ENCODE measurements around the gene DDOST.
"Not testable (repeated sequence)": the region's sequence is repeated elsewhere in the genome, so short reads cannot be mapped to it uniquely, and the experiment has no call there.

DDOST gene

DNA sequence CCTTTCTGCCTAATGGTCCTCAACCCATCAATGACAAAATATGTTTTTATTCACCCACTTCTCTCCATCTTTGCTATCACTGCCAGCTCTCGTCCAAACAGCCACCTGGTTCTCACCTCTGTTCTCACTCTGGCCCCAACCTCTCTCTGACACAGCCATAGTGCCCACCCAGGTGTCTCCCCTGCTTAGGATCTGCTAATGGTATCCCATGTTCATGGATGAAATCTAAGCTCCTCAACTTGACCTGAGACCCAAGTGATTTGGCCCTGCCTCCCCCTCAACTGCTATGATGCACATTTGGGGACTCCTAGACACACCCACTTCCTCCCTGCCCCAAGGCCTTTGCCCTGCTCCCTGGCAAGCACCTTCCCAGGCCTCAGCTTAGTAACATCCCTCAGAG lies 30.7 kb upstream of the DDOST start:
- DNase-seq (ENCODE audit: low read depth in 2 of 2) = no peak

DNA sequence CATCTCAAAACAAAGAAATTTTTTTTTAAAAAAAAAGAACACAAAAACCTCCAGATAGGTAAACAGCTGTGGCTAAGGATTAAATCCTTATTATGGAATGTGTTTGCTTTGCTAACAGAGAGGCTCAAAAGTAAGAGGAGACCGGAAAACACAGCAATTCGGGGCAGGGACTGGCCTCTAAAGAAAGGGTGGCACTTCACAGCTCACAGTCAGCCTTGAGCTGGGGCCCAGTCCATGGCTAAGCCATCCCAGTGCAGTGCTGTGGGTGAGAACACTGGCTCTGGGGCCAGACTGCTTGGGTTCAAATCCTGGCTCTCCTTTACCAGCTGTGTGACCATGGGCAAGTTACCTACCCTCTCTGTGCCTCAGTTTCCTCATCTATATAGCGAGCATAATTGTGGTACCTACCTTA lies 28.5 kb upstream of the DDOST start:
- DNase-seq (ENCODE audit: low read depth in 2 of 2) = no peak

DNA sequence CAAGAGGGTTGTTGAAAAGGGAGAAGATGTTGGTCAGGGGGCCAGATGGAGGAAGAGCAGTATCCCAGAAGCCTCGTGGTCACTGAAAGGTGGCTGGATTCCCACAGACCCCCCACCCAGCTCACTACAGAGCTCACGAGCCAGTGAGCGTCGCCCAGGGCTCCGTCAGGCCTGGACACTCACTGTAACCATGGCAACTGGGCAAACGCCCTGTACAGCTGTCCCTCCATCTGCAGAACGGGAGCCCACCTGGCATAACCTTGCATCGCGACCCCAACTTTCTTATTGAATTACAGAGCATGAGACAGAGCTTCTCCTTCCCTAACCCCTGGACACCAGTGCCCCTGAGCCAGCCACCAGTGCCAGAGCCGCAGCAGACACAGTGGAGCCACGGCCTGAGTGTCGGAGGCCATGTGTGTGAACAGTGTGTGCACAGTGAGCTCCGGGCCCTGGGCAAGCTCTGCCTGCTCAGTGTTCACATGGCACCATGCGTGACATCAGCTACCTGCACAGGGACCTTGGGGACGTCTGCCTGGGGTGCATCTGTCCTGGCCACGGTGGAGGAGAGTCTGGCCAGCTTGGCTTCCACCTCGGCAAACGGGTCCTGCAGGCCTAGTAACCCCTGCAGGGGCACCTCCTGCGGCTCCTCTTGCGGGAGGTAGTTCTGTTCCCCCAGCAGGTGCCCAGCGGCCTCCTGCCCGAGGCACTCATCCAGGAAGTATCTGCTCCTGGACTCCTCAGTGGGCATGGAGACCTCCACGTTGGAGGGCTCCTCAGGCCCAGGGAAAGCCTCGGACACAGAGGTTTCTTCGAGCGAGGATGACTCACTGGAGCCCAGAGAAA lies 25.9 kb upstream of the DDOST start:
- no peak for DNase-seq (ENCODE audit: low read depth in 2 of 2)

DNA sequence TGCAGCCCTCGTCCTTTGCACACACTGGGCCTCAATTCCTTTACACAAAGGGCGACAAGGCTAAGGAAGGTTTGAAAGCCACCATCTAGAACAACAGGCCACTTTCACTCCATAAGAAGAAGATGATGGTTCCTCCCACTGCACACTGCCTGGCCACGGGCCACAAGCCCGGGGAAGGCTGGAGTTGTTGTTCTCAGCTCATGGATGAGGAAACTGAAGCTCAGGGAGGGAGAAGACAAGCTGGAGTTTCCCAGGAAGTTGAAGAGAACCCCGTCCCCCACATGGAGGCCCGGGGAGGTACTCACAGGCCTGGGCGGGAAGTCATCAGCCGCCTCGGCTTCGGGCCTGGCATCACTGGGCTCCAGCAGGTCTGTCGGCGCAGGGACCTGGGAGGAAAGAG lies 24.6 kb upstream of the DDOST start:
- DNase-seq (ENCODE audit: low read depth in 2 of 2) = no peak

DNA sequence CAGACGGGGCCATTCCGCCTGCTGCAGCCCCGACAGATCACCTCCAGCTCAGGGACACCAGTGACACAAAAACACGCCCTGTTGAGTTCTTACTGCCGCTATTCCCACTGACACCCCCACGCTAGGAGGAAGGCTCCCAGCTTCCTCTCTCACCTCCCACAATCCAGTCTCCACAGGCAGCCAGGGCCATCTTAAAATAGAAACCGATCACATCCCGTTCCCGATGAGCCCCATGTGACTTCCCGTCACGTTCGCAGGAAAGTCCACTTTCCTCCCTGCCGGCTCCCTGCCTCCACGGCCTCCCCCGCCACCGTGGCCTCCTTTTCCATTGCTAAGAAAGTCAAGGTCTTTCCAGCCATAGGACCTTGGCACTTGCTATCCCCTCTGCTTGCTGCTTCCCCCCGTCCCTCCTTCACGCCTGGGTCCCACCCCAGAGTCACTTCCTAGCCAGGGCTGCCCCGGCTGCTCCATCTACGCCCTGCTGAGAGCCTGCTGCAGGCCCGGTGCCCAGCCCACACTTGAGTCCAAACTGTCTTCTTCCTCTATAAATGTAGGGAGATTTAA lies 24.0 kb upstream of the DDOST start:
- no peak for DNase-seq (ENCODE audit: low read depth in 2 of 2)

- DNase-seq (ENCODE audit: low read depth in 2 of 2) = no peak
Observed at GRCh38 chr1:20684651-20685050, 23.5 kb upstream of the DDOST start.

DNA sequence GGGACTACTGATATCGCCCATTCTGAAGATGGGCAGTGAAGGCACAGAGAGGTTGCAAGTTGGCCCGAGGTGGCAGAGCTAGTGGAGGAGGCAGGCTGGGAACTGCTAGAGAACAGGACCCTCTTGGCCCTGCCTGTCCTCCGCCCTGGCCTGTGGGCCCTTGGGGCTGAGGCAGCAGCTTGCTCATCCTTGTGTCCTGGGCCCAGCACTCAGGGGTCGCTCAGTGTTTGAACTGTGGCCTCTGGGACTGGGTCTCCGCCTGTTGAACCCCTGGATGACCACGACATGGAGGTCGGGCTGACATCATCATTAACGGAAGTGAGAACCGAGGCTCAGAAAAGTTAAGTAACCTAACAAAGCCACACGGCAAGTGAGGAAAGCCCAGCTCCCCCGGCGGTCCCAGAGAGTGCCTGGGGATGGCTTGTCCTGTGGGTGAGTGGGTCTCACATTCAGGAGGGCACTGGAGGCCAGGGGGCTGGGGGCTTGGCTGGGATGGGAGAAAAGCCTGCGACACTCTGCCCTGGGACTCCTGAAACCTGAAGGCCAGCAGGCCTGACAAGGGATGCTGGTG lies 23.0 kb upstream of the DDOST start:
- no peak for DNase-seq (ENCODE audit: low read depth in 2 of 2)

DNA sequence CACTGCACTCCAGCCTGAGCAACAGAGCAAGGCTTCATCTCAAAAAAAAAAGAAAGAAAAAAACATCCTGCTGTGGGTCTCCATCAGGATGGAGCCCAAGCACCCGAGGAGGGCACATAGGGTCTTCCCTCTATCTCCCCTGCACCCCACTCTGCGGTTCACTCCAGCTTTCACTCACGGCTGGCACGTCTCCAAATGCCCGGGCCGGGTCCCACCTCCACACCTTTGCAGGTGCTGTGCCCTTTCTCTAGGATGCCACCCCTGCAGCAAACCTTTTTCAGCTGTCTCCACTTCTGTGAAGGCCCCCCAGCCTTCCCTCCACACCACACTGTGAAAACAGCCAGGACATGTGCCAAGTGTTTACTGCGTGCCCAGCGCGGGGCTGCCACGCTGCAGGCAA lies 22.4 kb upstream of the DDOST start:
- DNase-seq (ENCODE audit: low read depth in 2 of 2) = no peak

DNA sequence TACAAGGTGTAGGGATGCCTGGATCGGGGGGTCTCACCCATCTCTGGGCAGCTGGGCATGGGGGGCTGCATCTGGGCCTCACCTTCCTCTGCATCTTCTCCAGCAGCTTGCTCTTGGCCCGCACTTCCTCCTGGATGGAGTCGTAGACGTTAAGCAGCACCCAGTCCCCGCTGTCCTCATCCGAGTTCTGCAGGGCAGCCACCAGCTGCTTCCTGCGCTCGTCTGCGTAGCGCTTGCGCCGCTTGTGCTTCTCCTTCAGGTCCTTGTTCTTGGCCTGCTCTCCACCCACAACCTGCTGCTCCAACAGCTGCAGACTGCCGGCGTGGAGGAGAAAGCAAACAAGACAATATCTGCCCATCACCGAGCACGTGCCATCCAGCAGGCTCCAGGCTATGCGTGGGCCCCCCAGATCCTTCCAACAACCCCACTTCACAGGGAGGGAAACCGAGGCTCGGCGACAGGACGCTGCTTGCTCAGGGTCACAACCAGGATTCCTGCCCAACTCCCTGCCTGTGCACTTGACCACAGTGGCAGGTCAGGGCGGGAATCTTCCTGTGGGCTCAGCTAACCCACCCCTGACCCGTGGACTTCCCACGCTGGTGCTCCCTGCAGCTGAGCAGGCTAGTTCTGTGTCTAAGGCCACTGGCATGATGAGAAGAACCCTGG lies 21.5 kb upstream of the DDOST start:
- DNase-seq (ENCODE audit: low read depth in 2 of 2) = no peak

- no peak for DNase-seq (ENCODE audit: low read depth in 2 of 2)
Observed at GRCh38 chr1:20681999-20682398, 20.8 kb upstream of the DDOST start.

DNA sequence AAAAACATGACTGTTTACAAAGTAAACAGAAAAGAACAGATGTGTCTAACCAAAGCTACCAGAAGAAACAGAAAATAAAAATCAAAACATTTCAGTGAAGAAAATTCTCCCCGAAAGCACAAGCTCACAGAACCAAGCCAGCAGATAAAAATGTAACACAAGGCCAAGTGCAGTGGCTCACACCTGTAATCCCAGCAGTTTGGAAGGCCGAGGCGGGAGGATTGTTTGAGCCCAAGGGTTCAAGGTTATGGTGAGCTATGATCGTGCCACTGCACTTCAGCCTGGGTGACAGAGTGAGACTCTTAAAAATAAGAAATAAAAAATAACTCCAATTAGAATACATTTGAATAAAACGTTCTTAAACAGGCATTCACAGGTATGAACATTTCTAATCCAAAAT lies 19.1 kb upstream of the DDOST start:
- DNase-seq (ENCODE audit: low read depth in 2 of 2) = no peak

- DNase-seq (ENCODE audit: low read depth in 2 of 2) = no peak
Observed at GRCh38 chr1:20678599-20678998, 17.4 kb upstream of the DDOST start.

GRCh38 chr1:20673626-20674025 lies 12.5 kb upstream of the DDOST start:
- not testable (repeated sequence) for DNase-seq (ENCODE audit: low read depth in 2 of 2)

DNA sequence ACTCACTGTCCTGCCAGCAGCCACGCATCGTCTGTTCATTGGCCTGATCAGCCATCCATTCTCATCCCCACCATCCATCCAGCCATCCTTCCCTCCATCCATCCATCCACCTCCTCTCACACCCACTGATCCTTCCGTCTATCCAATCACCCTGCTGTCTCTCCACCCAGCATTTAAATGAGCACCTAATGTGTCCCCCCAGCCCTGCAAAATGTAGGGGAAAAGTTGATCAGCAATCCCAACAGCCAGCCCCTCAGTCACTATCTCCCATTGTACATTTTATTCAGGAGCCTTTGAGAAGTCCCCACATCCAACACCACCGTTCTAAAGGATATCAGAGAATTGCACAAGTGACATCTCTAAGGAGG lies 11.1 kb upstream of the DDOST start:
- no peak for DNase-seq (ENCODE audit: low read depth in 2 of 2)

DNA sequence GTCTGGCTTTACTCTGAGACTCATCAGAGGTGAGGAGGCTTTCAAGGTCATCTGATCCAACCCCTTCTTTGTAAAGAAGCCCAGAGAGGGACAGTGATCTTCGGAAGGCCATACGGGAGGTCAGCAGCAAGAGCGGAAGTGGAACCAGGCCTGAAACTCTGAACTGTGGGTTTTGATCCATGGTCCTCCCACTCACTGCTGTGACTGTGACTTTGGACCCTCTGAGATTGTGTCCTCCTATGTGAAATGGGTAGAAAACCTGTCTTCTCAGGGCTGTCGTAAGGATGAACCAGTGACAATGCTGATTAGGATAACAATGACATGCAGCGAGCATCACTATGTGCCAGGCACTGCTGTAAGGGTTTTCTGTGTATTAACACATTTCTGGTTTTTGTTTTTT lies 9.8 kb upstream of the DDOST start:
- DNase-seq (ENCODE audit: low read depth in 2 of 2) = no peak

- no peak for DNase-seq (ENCODE audit: low read depth in 2 of 2)
Observed at GRCh38 chr1:20668581-20668980, 7.4 kb upstream of the DDOST start.

DNA sequence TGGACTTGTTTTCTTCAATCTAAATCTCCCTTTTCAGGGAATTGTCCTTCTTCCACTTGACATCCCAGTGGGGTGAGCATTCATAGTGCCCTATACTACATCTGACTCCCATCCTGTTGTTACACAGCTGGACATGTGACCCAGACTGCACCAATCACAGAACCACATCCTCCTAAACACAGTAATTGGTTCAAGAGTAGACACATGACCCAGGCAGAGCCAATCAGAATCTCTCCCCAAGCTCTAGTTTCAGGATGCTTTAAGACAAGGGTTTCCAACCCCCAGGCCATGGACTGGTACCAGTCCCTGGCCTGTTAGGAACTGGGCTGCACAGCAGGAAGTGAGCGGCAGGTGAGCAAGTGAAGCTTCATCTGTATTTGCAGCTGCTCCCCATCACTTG lies 5.6 kb upstream of the DDOST start:
- no peak for DNase-seq (ENCODE audit: low read depth in 2 of 2)

DNA sequence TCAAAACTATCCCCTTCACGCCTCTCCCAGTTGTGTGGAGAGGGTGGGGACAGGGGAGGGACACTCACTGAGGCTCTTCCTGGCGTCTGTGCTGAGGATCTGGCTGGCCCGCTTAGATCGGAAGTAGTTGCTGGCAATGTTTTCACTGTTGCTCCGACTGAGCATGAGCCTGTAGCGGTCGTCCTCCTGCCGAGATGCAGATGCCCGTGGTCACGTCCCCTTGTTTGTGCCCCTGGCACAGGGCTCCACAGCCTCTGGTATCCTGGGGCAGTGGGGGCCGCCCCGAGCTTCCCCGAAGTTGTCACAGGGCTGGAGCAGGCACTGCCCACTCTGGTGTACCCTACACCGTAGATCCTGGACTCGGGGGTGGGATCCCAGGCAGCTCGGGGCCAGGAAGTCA lies 5.0 kb upstream of the DDOST start:
- DNase-seq (ENCODE audit: low read depth in 2 of 2) = no peak

DNA sequence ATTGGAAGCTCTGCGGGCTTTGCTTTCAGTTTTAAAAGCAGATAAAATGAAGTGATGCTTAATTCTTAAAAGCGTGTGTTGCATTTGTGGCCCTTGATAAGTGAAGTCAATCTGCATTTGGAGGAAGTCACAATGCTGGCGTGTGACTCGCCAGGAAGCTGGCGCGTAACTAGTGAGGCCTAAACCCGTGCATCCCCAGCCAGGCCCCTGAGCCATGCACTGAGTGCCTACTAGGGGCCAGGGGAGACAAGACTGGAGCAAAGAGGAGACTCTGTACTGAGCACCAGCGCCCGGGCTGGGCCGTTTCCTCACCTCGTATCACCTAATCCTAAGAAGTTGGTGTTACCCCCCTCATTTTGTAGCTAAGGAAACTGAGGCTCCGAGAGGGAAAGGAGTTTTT lies 4.6 kb upstream of the DDOST start:
- no peak for DNase-seq (ENCODE audit: low read depth in 2 of 2)

DNA sequence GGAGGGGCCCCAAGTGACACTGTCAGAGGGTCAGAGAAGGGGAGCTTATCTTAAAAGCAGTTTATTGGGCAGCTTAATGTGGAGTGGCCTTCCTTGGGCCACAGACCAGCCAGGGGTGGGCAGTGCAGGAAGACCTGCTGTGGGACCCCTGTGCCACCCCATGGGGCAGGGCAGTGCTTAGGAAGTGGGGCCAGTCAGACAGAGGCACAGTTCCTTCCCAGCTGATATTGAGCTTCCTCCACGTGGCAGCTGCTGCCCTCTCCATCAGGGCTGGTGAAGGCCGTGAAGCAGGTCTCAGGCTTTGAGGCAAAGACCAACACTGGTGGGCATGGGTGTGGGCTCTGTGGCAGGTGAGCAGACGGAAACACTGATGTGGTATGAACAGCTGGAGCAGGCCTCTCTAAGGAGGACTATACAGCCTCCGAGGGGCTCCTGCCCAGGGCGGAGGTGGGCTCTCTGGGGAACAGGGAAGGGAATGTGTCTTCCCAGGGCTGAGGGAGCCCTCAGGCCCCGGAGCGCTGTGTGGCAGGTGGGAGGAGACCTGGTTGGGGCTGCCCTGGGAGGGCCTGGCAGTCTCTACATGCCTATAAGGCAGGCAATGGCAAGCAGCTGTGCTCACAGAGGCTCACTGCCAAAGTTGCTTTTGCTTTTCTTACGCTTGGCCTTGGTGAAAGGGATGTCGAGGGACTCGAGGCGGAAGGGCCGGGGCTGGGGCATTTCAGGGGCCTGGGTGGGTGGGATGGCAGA lies 3.0 kb upstream of the DDOST start:
- no peak for DNase-seq (ENCODE audit: low read depth in 2 of 2)

- DNase-seq (ENCODE audit: low read depth in 2 of 2) = no peak
Observed at GRCh38 chr1:20663365-20663764, 2.2 kb upstream of the DDOST start.

- DNase-seq (ENCODE audit: low read depth in 2 of 2) = no peak
Observed at GRCh38 chr1:20662110-20662475, 924 bp upstream of the DDOST start.

Measured in stimulated activated CD8-positive, alpha-beta memory T cell treated with anti-CD3 and anti-CD28 coated beads, Interleukin-2, amount 100 ng/mL, for 48 hours (primary cell).